C4-2B (cell line): Measurements from ENCODE around the gene ZFR.

ENCODE experiments used
- CTCF ChIP-seq: fragments of 450-650 bp; conservative IDR thresholded peaks from 2 replicates; pipeline ENCODE4 v1.5.1; 2017; ENCODE audit warnings: mild to moderate bottlenecking
- ZFX ChIP-seq: fragments of 450-650 bp; IDR thresholded peaks from 2 replicates; pipeline ENCODE4 v1.6.1; 2017

DNA sequence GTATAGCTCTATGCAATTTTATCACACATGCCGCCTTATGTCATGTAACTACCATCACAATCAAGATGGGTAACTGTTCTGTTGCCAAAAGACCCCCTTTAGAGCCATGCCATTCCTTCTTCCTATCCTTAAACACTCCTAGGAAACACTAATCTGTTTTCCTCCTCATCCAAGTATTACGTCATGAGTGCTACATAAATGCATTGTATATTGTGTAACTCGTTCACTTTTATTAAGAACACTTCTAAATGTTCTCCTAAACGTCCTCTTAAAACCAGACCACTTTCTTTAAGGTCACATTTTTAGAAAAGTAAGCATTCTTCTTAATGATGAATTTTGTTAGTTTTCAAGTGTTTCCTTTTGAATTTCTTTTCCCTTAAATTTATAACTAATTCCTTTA lies 82.0 kb downstream of the ZFR start:
- no peak for TF ChIP-seq CTCF
- no peak for TF ChIP-seq ZFX
